ENCODE measurements around the gene TPM2.

TPM2 gene

GRCh38 chr9:35696520-35697215 is 6.9 kb upstream of the TPM2 start:
- DNase-seq (ENCODE audit: low spot score), result peak; percentile 77

GRCh38 chr9:35695943-35696401 is 6.2 kb upstream of the TPM2 start:
- DNase-seq (ENCODE audit: low spot score), result no peak

GRCh38 chr9:35691757-35692301 is 2.1 kb upstream of the TPM2 start:
- DNase-seq (ENCODE audit: low spot score), result no peak

GRCh38 chr9:35691334-35691650 is 1.6 kb upstream of the TPM2 start:
- DNase-seq (ENCODE audit: low spot score), result no peak

- DNase-seq (ENCODE audit: low spot score), result peak; percentile 51
Observed at GRCh38 chr9:35690614-35691333, 1.0 kb upstream of the TPM2 start.

- no peak for DNase-seq (ENCODE audit: low spot score)
Observed at GRCh38 chr9:35690294-35690613, 529 bp upstream of the TPM2 start.

GRCh38 chr9:35688558-35689541 is 875 bp downstream of the TPM2 start:
- no peak for DNase-seq (ENCODE audit: low spot score)

- no peak for DNase-seq (ENCODE audit: low spot score)
Observed at GRCh38 chr9:35687972-35688557, 1.7 kb downstream of the TPM2 start.

- no peak for DNase-seq (ENCODE audit: low spot score)
Observed at GRCh38 chr9:35687306-35687705, 2.4 kb downstream of the TPM2 start.

GRCh38 chr9:35686222-35687203 is 3.2 kb downstream of the TPM2 start:
- DNase-seq (ENCODE audit: low spot score), result no peak

GRCh38 chr9:35685506-35685905 is 4.2 kb downstream of the TPM2 start:
- DNase-seq (ENCODE audit: low spot score), result no peak

- DNase-seq (ENCODE audit: low spot score), result no peak
Observed at GRCh38 chr9:35684921-35685320, 4.8 kb downstream of the TPM2 start.

GRCh38 chr9:35683323-35683722 is 6.4 kb downstream of the TPM2 start:
- no peak for DNase-seq (ENCODE audit: low spot score)

- no peak for DNase-seq (ENCODE audit: low spot score)
Observed at GRCh38 chr9:35682520-35683315, 7.0 kb downstream of the TPM2 start.

- no peak for DNase-seq (ENCODE audit: low spot score)
Observed at GRCh38 chr9:35682051-35682450, 7.7 kb downstream of the TPM2 start.

- DNase-seq (ENCODE audit: low spot score), result no peak
Observed at GRCh38 chr9:35681341-35682002, 8.3 kb downstream of the TPM2 start.

GRCh38 chr9:35680331-35681105 is 9.2 kb downstream of the TPM2 start:
- no peak for DNase-seq (ENCODE audit: low spot score)

- no peak for DNase-seq (ENCODE audit: low spot score)
Observed at GRCh38 chr9:35679766-35680330, 9.9 kb downstream of the TPM2 start.
